ENCODE measurements around the gene MGRN1.
A peak's percentile ranks its signal among the peaks of the same experiment; 100 is the strongest.

Gene MGRN1

DNA sequence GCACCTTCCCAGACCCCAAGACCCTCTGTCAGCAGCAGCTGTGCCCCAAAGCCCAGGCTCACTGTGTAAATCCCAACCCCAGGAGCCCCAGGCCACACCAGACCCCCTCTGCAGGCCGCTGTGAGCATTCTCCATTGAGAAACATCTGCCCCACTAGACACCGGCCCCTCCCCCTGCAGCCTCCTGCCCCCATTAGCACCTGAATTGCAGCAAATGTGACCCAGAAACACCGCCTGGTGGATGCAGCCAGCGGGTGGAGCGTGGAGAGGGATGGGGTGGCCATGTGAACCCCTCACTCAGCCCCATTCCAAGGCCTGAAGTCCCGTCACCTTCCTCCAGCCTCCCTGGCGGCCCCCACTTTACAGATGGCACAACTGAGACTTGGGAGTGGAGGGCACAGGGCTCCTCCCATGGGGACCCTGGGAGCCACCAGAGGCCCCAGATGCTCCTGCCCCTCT lies 12.1 kb upstream of the MGRN1 start:
- Histone ChIP-seq H4K91ac (ENCODE audit: low read length) (no peak overlapping the region), H3K4me1 (ENCODE audit: control insufficient read depth, insufficient read depth, low read depth, low read length) (peaks cover 61% of the 10 kb centered on the region), H3K4me3 (ENCODE audit: insufficient read depth in 1 of 2, low read depth in 1 of 2, low read length in 2 of 2) (peak overlapping the region; percentile 27 to 95), H3K18ac (ENCODE audit: low read depth in 1 of 2, low read length in 2 of 2) (no peak overlapping the region), H2AK5ac (ENCODE audit: low read length, severe bottlenecking) (no peak overlapping the region), H3K27me3 (ENCODE audit: control insufficient read depth in 1 of 2, insufficient read depth in 1 of 2, low read length in 2 of 2) (no peaks in the 10 kb centered on the region), H2BK12ac (ENCODE audit: low read length in 2 of 2) (no peak overlapping the region), H3K79me1 (replicated peaks; ENCODE audit: low read length, poor library complexity, severe bottlenecking) (peaks cover 34% of the 10 kb centered on the region), H3K9ac (ENCODE audit: low read length) (peak overlapping the region; percentile 89), H4K8ac (ENCODE audit: low read length) (no peak overlapping the region), H3K14ac (ENCODE audit: low read length in 2 of 2) (no peak overlapping the region), H3K4me2 (ENCODE audit: low read length, poor library complexity, severe bottlenecking) (peak overlapping the region; percentile 84), H2BK15ac (ENCODE audit: low read depth, poor library complexity, severe bottlenecking) (no peak overlapping the region), H3K4ac (ENCODE audit: low read depth in 1 of 2, low read length in 2 of 2) (no peak overlapping the region), H2BK120ac (ENCODE audit: low read depth, low read length) (peak overlapping the region; percentile 52), H3K9me3 (ENCODE audit: control insufficient read depth, low read length) (no peaks in the 10 kb centered on the region), H3K36me3 (ENCODE audit: control insufficient read depth in 1 of 2, insufficient read depth in 2 of 2, low read depth in 1 of 2, low read length in 2 of 2) (peaks cover 16 to 46% of the 10 kb centered on the region in 2 experiments), H2BK5ac (ENCODE audit: low read depth, low read length, poor library complexity, severe bottlenecking) (no peak overlapping the region), H3K23ac (ENCODE audit: low read length in 2 of 2) (peak overlapping the region in 1 of 2 experiments; percentile 78), H2AFZ (ENCODE audit: low read depth, low read length) (no peak overlapping the region), H3K27ac (ENCODE audit: low read length, poor library complexity, severe bottlenecking) (no peak overlapping the region)
- peak; percentile 23 for DNase-seq
- WGBS = 88% methylated on average over 7 of the region's 7 CpGs

DNA sequence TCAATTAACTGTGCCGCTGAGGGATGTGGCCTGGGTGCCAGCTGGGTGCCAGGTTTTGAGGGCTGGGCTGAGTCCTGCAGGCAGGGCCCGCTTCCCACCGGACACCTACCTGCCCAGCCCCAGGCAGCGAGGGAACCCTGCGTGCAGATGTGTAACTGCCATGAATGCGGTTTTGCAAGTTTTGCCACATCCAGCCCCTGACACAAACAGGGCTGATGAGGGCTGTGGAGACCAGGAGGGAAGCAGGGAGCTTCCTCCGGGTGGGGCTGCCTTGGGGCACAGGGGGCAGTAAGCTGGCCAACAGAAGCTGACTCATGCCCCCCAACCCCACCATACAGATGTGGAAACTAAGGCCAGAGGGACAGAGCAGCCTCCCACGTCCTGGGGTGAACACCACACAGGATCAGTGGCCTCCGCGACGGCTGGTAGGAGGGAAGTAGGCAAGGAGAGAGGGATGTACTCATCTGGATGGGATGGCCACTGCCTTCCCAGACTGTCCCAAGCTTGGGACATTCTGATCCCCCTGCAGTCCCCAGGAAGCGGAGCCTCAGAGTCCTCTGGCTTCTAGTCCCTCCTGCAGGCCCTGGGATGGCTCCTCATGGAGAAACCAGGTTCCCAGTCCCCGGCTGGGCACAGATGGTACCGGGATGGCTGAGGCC lies 11.5 kb upstream of the MGRN1 start:
- Histone ChIP-seq H2BK120ac (ENCODE audit: low read depth, low read length) (no peak overlapping the region), H2BK15ac (ENCODE audit: low read depth, poor library complexity, severe bottlenecking) (no peak overlapping the region), H3K9me3 (ENCODE audit: control insufficient read depth, low read length) (no peaks in the 10 kb centered on the region), H3K79me1 (replicated peaks; ENCODE audit: low read length, poor library complexity, severe bottlenecking) (peaks cover 34% of the 10 kb centered on the region), H3K27me3 (ENCODE audit: control insufficient read depth in 1 of 2, insufficient read depth in 1 of 2, low read length in 2 of 2) (no peaks in the 10 kb centered on the region), H4K8ac (ENCODE audit: low read length) (no peak overlapping the region), H3K9ac (ENCODE audit: low read length) (peak overlapping the region; percentile 89), H3K36me3 (ENCODE audit: control insufficient read depth in 1 of 2, insufficient read depth in 2 of 2, low read depth in 1 of 2, low read length in 2 of 2) (peaks cover 10 to 40% of the 10 kb centered on the region in 2 experiments), H2AFZ (ENCODE audit: low read depth, low read length) (no peak overlapping the region), H2BK12ac (ENCODE audit: low read length in 2 of 2) (no peak overlapping the region), H4K91ac (ENCODE audit: low read length) (no peak overlapping the region), H3K4me1 (ENCODE audit: control insufficient read depth, insufficient read depth, low read depth, low read length) (peaks cover 59% of the 10 kb centered on the region), H3K14ac (ENCODE audit: low read length in 2 of 2) (peak overlapping the region in 1 of 2 experiments; percentile 69), H3K4ac (ENCODE audit: low read depth in 1 of 2, low read length in 2 of 2) (no peak overlapping the region), H2BK5ac (ENCODE audit: low read depth, low read length, poor library complexity, severe bottlenecking) (no peak overlapping the region), H3K18ac (ENCODE audit: low read depth in 1 of 2, low read length in 2 of 2) (no peak overlapping the region), H3K23ac (ENCODE audit: low read length in 2 of 2) (peak overlapping the region in 1 of 2 experiments; percentile 77), H3K27ac (ENCODE audit: low read length, poor library complexity, severe bottlenecking) (peak overlapping the region; percentile 33), H2AK5ac (ENCODE audit: low read length, severe bottlenecking) (no peak overlapping the region), H3K4me2 (ENCODE audit: low read length, poor library complexity, severe bottlenecking) (peak overlapping the region; percentile 84), H3K4me3 (ENCODE audit: insufficient read depth in 1 of 2, low read depth in 1 of 2, low read length in 2 of 2) (peak overlapping the region; percentile 95 to 97)
- peak; percentile 14 for DNase-seq
- WGBS = 60% methylated on average over 13 of the region's 14 CpGs

DNA sequence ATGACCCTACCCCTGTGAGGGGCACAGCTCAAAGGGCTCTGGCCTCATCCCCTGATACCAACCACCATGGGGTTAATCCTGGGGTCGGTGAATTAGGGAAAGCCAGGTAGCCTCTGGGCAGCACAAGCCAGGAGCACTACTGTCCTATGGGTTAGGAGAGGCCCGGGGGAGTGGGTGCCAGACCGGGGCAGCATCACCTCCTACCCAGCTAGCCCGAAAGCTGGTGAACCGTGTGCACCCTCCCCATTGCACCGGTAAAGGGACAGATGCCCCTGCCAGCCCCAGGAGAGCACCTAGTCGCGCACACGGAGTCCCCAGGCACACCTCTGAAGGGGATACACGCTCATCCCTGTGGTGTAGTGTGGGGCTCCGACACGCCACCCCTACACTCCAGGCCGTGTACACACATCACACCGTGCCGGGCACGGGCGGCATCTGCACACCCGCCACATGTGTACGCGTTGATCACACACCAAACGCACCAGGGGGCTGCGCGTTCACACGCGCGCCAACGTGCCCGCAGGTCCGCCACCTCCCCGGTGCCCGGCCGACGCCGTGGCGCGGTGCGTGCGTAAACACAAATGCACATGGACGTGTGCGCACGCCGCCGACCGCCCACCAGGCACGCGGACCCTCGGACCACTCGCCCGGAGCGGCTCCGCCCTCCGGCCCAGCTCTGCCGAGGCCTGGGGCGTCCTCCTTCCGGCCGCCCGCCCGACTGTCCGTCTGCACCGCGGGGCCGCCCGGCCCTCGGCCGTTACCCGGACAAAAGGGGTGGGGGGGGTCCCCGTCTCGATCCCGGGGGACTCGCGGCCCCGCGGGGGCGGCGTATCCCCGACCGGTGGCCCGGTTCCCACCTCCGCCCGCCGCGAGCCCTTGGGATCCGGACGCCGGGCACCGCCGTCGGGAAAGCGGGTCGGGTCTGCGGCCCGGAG lies 10.7 kb upstream of the MGRN1 start:
- Histone ChIP-seq H2AK5ac (ENCODE audit: low read length, severe bottlenecking) (no peak overlapping the region), H3K27ac (ENCODE audit: low read length, poor library complexity, severe bottlenecking) (peak overlapping the region; percentile 33), H3K4ac (ENCODE audit: low read depth in 1 of 2, low read length in 2 of 2) (peak overlapping the region; percentile 70 to 86), H3K14ac (ENCODE audit: low read length in 2 of 2) (peak overlapping the region; percentile 87 to 89), H3K27me3 (ENCODE audit: control insufficient read depth in 1 of 2, insufficient read depth in 1 of 2, low read length in 2 of 2) (no peaks in the 10 kb centered on the region), H3K9ac (ENCODE audit: low read length) (peak overlapping the region; percentile 89), H3K23ac (ENCODE audit: low read length in 2 of 2) (peak overlapping the region in 1 of 2 experiments; percentile 98), H4K8ac (ENCODE audit: low read length) (peak overlapping the region; percentile 88), H3K18ac (ENCODE audit: low read depth in 1 of 2, low read length in 2 of 2) (peak overlapping the region; percentile 94 to 96), H2BK5ac (ENCODE audit: low read depth, low read length, poor library complexity, severe bottlenecking) (peak overlapping the region; percentile 89), H3K4me1 (ENCODE audit: control insufficient read depth, insufficient read depth, low read depth, low read length) (peaks cover 59% of the 10 kb centered on the region), H3K4me2 (ENCODE audit: low read length, poor library complexity, severe bottlenecking) (peak overlapping the region; percentile 84), H4K91ac (ENCODE audit: low read length) (peak overlapping the region; percentile 96), H2BK12ac (ENCODE audit: low read length in 2 of 2) (peak overlapping the region in 1 of 2 experiments; percentile 94), H3K79me1 (replicated peaks; ENCODE audit: low read length, poor library complexity, severe bottlenecking) (peaks cover 29% of the 10 kb centered on the region), H2AFZ (ENCODE audit: low read depth, low read length) (peak overlapping the region; percentile 89), H2BK15ac (ENCODE audit: low read depth, poor library complexity, severe bottlenecking) (peak overlapping the region; percentile 97), H3K4me3 (ENCODE audit: insufficient read depth in 1 of 2, low read depth in 1 of 2, low read length in 2 of 2) (peak overlapping the region; percentile 95 to 97), H3K36me3 (ENCODE audit: control insufficient read depth in 1 of 2, insufficient read depth in 2 of 2, low read depth in 1 of 2, low read length in 2 of 2) (peaks cover 4 to 32% of the 10 kb centered on the region in 2 experiments), H2BK120ac (ENCODE audit: low read depth, low read length) (peak overlapping the region; percentile 90), H3K9me3 (ENCODE audit: control insufficient read depth, low read length) (no peaks in the 10 kb centered on the region)
- 2% methylated on average over 43 of the region's 92 CpGs for WGBS
- peak; percentile 48 for DNase-seq

All from mesenchymal stem cell (in vitro differentiated cells and primary cell).